ENCODE data around the gene KLK5.
"Not testable (repeated sequence)": the region's sequence is repeated elsewhere in the genome, so short reads cannot be mapped to it uniquely, and the experiment has no call there.

Gene KLK5

DNA sequence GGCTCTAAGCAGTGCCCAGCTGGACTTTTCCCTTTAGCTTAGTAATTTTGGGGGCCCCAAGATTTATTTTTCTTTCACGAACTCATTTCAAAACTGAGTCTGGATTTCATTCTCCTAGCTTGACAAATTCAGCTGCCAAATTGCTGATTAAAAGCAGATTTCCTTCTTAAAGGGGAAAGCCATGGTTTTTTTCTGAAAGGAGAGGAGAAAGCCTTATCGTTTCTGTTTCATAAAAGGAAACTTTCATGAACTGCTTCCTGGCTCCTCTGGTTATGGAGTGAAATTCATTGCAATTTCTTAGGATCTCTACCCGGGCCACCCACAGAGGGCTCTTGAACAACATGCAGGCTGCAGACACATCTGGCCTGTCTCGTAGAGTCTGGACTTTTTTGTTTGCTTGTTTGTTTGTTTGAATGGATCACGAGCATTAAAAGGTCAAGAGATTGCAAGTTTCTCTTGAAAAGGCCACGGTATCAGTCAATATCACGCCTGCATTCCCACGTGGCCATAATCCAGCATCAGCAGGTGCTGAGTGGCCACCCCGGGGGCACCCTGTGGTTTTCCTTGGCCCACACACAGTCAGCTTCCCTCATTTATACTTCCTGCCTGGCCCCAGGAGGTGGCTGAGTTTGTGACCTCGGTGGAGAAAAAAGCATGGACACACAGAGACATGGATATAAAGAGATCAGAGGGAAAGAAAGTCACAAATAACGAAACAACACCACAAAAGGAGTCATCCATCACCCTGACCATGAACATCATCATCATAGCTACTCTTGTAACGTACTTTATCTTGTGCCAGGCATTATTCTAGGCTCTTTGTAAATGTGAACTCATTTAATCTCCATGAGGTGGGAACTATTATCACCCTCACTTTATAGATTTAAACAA is 31.2 kb downstream of the KLK5 start:
- DNase-seq (ENCODE audit: low spot score) = no peak

DNA sequence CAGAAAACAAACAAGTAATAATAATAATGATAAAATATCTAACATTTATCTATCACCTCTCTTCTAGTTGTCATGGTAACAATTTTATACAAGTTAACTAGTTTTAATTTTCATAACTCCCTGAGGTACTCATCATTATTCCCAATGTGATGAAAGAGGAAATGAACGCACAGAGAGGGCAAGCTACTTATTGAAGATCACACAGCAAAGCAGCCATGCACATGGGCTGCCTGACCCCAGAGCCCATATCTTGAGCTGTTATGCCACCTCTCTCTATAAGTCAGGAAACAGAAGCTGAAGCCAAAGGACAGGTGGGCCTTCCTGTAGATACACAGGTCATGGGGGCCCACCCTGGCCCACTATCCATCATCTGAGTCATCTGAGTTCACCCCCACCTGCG is 36.8 kb downstream of the KLK5 start:
- DNase-seq (ENCODE audit: low spot score) = no peak

DNA sequence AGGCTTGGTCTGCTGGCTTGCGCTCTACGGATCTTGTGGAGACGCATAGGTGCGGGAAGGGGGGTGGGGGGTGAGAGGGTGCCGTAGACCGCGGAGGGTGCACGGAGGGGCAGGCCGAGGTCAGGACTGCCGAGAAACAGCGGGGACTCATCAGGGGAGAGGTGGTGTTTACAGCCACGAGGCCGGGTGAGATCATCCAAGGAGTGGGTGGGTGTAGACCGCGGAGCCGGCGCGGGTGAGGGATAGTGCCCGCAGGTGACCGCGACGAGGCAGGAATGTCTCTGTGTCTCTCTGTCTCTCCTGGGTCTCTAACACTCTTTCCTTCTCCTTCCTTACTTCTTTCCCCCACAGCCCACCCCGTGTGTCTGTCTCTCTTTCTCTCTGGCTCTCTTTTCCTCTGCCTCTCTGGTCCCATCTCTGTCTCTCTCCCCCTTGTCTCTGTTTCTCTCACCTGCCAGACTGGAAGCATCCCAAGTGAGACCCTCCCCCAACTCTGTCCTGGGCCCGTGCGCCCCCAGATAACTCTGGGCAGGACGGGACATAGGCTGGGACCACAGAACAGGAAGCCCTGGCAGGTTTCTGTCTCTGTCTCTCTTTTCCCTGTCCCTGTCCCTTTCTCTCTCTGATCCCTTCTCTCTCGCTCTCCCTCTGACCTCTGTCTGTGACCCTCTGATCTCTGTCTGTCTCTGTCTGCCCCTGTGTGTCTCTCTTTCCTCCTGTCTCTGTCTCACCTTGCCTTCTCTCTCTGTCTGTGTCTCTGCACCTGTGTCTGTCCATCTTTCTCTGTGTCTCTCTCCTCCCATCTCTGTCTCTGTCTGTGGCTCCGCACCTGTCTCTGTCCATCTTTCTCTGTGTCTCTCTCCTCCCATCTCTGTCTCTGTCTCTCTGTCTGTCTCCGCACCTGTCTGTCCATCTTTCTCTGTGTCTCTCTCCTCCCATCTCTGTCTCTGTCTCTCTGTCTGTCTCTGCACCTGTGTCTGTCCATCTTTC is 39.8 kb downstream of the KLK5 start:
- no peak for DNase-seq (ENCODE audit: low spot score)

GRCh38 chr19:50912102-50912599 is 40.7 kb downstream of the KLK5 start:
- DNase-seq (ENCODE audit: low spot score) = no peak

GRCh38 chr19:50911206-50912101 is 41.4 kb downstream of the KLK5 start, which contains the start of gene KLK4:
KLK4 (minus strand) TSS chr19:50911395; CDS start chr19:50910738, 657 bp downstream.
- DNase-seq (ENCODE audit: low spot score) = no peak

GRCh38 chr19:50910722-50911121 is 42.1 kb downstream of the KLK5 start:
- DNase-seq (ENCODE audit: low spot score) = no peak

DNA sequence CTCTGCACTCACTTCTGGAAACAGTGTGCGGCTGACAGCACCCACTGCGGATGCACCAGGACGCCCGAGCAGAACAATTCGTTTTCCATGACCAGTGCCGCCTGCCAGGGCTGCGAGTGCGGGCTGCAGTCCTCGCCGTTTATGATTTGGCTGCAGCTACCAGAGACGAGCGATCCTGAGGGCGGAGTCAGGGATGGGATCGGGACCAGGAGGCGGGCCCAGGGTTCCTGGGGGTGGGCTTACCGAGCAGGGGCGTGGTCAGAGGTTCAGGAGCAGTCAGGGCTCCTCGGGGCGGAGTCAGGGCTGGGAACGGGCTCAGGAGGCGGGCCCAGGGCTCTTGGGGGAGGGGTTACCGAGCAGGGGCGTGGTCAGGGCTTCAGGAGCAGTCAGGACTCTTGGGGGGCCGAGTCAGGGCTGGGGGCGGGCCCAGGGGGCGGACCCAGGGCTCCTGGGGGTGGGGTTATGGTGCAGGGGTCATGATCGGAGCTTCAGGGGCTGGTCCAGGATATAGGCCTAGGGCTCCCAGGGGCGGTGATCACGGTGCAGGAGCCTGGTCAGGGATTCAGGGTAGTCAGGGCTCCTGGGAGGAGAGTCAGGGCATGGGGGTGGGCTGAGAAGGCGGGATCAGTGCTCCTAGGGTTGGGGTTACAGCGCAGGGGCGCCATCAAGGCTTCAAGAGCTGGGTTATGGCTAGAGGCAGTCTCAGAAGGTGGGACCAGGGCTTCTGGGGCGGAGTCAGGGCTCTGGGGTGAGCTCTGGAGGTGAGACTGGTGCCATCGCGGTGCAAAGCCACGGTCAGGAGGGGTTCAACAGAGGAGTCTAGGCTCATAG is 43.4 kb downstream of the KLK5 start:
- DNase-seq (ENCODE audit: low spot score) = peak; percentile 71

DNA sequence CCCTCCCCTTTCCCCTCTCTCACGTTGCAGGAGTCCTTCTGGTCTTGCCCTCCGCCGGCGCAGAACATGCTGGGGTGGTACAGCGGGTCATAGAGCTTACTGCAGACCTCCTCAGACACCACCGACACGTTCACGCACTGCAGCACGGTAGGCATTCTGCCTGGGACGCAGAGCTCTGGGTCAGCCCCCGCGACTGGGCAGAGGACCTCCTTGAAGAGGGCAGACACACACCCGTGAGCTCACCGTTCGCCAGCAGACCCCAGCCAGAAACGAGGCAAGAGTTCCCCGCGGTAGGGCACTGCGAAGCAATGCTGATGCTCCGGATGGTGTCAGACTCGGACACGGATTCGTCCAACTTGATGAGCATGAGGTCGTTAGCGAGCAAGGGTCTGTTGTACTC is 44.5 kb downstream of the KLK5 start:
- DNase-seq (ENCODE audit: low spot score) = no peak

DNA sequence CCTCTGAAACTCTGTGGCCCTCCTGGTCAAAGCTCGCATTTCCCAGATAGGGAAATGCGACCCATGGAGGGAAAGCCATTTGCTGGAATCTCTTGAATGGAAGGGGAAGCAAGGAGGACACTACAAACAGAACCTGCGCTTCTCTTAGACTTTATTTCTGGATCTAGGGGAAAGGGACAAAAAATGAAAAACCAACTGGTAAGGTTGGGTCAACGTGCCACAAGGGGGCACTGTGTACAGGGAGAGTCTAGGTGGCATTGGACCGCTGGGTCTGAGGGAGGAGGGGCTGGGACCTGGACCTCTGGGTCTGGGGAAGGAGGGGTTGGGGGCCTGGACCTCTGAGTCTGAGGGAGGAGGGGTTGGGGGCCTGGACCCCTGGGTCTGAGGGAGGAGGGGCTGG is 46.6 kb downstream of the KLK5 start:
- DNase-seq (ENCODE audit: low spot score) = peak; percentile 66

DNA sequence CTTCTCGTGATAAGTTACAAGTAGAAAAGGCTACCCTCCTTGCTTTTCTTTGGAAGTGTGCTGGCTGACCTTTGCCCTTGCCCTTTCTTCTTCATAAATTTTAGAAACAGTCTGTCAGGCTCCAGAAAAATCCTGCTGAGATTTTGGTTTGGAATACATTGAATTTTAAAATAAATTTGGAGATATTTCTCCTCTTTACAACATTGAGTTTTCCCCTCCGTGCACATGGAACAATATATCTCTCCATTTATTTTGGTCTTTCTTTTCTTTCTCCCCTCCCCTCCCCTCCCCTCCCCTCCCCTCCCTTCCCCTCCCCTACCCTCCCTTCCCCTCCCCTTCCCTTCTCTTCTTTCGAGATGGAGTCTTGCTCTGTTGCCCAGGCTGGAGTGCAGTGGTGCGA is 50.2 kb downstream of the KLK5 start:
- DNase-seq (ENCODE audit: low spot score) = no peak

- no peak for DNase-seq (ENCODE audit: low spot score)
Measured at GRCh38 chr19:50899569-50899968, 53.3 kb downstream of the KLK5 start.

- DNase-seq (ENCODE audit: low spot score) = no peak
Measured at GRCh38 chr19:50898018-50898417, 54.8 kb downstream of the KLK5 start.

DNA sequence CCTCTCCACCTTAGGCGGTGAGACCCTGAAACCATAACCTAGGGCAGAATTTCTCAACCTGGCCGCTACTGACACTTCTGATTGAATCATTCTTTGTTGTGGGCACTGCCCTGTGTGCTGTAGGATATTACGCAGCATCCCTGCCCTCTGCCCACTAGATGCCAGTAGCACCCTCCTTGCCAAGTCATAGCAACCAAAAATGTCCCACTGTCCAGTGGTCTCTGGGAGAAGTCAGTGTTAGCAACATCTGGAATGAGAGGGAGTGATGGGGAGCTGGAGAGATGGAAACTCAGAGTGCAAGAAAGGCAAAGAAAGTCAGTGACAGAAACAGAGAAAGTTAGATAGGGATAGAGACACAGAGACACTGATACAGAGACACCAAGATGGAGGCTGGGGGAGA is 55.2 kb downstream of the KLK5 start:
- no peak for DNase-seq (ENCODE audit: low spot score)

GRCh38 chr19:50897191-50897607 is 55.6 kb downstream of the KLK5 start:
- DNase-seq (ENCODE audit: low spot score) = peak; percentile 47

DNA sequence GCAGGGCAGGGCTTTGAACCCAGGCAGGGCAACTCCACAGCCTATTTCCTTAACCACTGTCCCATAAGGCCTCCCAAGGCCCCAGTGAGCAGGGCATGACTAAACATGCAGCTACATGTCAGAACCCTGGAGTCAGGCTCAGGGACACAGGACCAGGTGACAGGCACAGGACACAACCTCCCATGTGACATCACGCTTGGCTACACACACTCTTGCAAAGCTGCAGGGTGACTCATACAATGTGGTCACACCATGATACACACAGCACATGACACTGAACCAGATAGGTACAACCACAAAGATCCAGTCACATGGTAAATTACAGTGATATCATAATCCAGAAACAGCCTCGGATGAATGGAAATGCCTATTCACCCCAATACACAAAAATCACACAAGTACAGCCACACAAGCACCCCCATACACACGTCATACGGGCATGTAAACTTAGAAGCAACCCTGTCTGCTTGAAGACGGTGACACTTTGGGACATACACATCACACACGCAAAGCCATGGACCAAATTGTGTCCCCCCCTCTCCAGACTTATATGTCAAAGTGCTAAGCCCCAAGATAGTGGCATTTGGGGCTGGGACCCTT is 56.1 kb downstream of the KLK5 start:
- DNase-seq (ENCODE audit: low spot score) = peak; percentile 92

DNA sequence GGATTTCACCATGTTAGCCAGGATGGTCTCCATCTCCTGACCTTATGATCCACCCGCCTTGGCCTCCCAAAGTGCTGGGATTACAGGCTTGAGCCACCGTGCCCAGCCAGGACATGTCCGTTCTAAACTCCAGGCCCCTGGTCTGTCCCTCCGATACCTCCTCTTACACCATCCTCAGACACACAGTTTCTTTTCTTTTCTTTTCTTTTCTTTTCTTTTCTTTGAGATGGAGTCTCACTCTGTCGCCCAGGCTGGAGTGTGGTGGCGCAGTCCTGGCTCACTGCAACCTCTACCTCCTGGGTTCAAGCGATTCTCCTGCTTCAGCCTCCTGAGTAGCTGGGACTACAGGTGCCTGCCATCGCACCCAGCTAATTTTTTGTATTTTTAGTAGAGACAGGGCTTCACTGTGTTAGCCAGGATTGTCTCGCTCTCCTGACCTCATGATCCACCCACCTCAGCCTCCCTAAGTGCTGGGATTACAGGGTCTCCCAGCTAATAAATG is 56.7 kb downstream of the KLK5 start:
- not testable (repeated sequence) for DNase-seq (ENCODE audit: low spot score)

DNA sequence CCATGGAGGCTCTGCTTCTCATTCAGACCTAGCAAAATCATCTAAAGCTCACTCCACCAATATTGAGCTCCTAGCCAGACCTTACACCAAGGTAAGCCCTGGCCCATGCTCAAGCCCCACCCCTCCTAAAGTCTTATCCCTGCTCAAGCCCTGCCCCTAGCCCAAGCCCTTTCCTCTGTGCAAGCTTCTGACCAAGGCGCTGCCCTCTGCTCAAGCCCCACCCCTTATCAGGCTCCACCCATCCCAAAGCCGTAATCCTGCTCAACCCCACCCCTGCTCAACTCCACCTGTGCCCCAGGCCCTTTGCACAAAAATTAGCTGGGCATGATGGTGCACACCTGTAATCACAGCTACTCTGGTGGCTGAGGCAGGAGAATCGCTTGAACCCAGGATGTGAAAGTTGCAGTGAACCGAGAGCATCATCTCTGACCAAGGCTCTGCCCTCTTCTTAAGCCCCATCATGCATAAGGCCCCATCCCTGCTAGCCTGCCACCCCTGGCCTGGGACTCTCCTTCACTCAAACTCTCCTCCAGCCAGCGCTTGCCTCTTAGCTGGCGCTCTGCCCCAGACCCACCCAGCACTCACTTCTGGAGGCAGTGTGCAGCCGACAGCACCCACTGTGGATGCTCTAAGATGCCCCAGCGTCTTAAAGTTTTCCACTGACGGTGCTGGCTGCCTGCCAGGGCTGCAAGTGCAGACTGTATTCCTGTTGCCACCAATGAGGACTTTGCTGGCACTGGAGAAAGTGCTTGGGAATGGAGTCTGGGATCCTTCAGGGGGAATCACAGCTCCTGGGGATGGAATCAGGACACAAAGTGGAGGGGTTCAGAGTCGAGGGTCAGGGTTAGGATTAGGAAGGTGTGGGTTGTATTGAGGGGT is 58.1 kb downstream of the KLK5 start:
- DNase-seq (ENCODE audit: low spot score) = no peak
